ENCODE measurements around the gene LAMA1. TPM values are rescaled to one million over a fixed set of nuclear protein-coding genes. Genes with fewer than 3 reads are reported as not detected.

LAMA1 gene
- total and polyA plus RNA-seq, 2 of the 8 experiments (the other 6 are each of a cell fraction or from before 2014, with no cell fraction given), result 30.4 to 48.7 TPM

GRCh38 chr18:7059276-7059675, 58.3 kb downstream of the LAMA1 start:
- Histone ChIP-seq H3K36me3 (ENCODE audit: control insufficient read depth in 2 of 4, insufficient read depth in 4 of 4, low read length in 3 of 4) (no peaks in the 10 kb centered on the region), H2BK15ac (ENCODE audit: low read length) (no peak overlapping the region), H3K14ac (ENCODE audit: insufficient read length) (no peak overlapping the region), H3K23me2 (ENCODE audit: low read depth, low read length) (no peaks in the 10 kb centered on the region; the same call in 1 of the 2 replicates), H3K79me2 (ENCODE audit: control insufficient read depth in 1 of 2, insufficient read depth in 2 of 2, low read length in 2 of 2) (no peaks in the 10 kb centered on the region), H3K27ac (ENCODE audit: low read depth, low read length) (no peak overlapping the region), H3K9me3 (ENCODE audit: insufficient read depth in 2 of 2, low read depth in 1 of 2, low read length in 1 of 2) (no peaks in the 10 kb centered on the region), H2BK5ac (ENCODE audit: low read depth, low read length) (no peak overlapping the region), H4K8ac (ENCODE audit: extremely low read depth, insufficient read depth, low read length) (no peak overlapping the region), H4K91ac (replicated peaks; ENCODE audit: insufficient read length, low read length) (no peak overlapping the region), H3K9ac (replicated peaks in 1 of 4; ENCODE audit: extremely low read depth in 1 of 4, low read depth in 3 of 4, low read length in 3 of 4) (no peak overlapping the region), H4K20me1 (replicated peaks in 1 of 2; ENCODE audit: control insufficient read depth in 1 of 2, insufficient read depth in 2 of 2, low read length in 2 of 2) (no peaks in the 10 kb centered on the region), H2BK20ac (ENCODE audit: low read length) (no peak overlapping the region), H3K27me3 (replicated peaks in 1 of 4; ENCODE audit: control insufficient read depth in 3 of 4, extremely low read depth in 1 of 4, insufficient read depth in 3 of 4, low read length in 3 of 4) (no peaks in the 10 kb centered on the region), H3K4ac (replicated peaks; ENCODE audit: insufficient read length, low read depth, low read length) (no peak overlapping the region), H3K79me1 (ENCODE audit: low read depth, low read length) (no peaks in the 10 kb centered on the region; the same call in 1 of the 2 replicates), H3K4me3 (ENCODE audit: extremely low read depth in 1 of 4, insufficient read depth in 2 of 4, low read depth in 3 of 4, low read length in 4 of 4) (no peak overlapping the region), H2AFZ (ENCODE audit: low read length) (no peak overlapping the region), H3K4me2 (ENCODE audit: insufficient read depth in 1 of 2, low read depth in 2 of 2, low read length in 2 of 2) (no peak overlapping the region), H3K4me1 (replicated peaks in 1 of 4; ENCODE audit: control insufficient read depth in 3 of 4, insufficient read depth in 4 of 4, low read length in 3 of 4) (no peaks in the 10 kb centered on the region), H2AK5ac (ENCODE audit: low read depth, low read length) (no peak overlapping the region), H3K56ac (replicated peaks; ENCODE audit: insufficient read length, low read depth, low read length) (no peak overlapping the region), H3K18ac (ENCODE audit: extremely low read depth, low read length) (no peak overlapping the region), H4K5ac (ENCODE audit: insufficient read length, low read depth, low read length) (no peak overlapping the region), H2BK120ac (replicated peaks; ENCODE audit: low read depth, low read length) (no peak overlapping the region), H3K23ac (ENCODE audit: insufficient read length) (no peak overlapping the region), H2BK12ac (ENCODE audit: low read depth, low read length) (no peak overlapping the region)
- ChIA-PET POLR2A (ENCODE audit: partially characterized antibody) (no interaction called here), CTCF (ENCODE audit: partially characterized antibody) (no interaction called here)
- FAIRE-seq (no peak), DNase-seq (ENCODE audit: low read depth in 1 of 2, low spot score in 2 of 2) (no peak)
- 90% methylated on average over 2 of the region's 2 CpGs; no CpG with 5 or more reads in 1 of the 2 experiments for WGBS, 2 experiments (ENCODE audit: extremely low coverage in 1 of 2, insufficient coverage in 1 of 2, insufficient read length in 1 of 2, insufficient replicate concordance in 2 of 2, low coverage in 1 of 2, low lambda C conversion rate in 2 of 2, missing lambda C conversion rate in 1 of 2)
- no peak for TF ChIP-seq RXRA (IDR thresholded peaks at IDR 0.05; ENCODE audit: insufficient read depth, low read depth, low read length)
- no peak for TF ChIP-seq POLR2A (IDR thresholded peaks at IDR 0.05; ENCODE audit: control extremely low read depth in 1 of 2, low read depth in 2 of 2, low read length in 2 of 2)
- no peak for TF ChIP-seq EGR1 (IDR thresholded peaks at IDR 0.05; ENCODE audit: borderline replicate concordance, low read depth, low read length)
- TF ChIP-seq EP300 (IDR thresholded peaks at IDR 0.05; ENCODE audit: borderline replicate concordance in 1 of 2, low read depth in 2 of 2, low read length in 2 of 2), result no peak
- TF ChIP-seq ATF3 (IDR thresholded peaks at IDR 0.05; ENCODE audit: insufficient read depth, low read depth, low read length), result no peak

All from H1 (cell line).